HL-60 (cell line): ENCODE results near the gene F5.

Source experiments
- DNase-seq, 2 experiments: peaks; one replicate each; pipeline ENCODE4 v3.0.0-alpha.2; 2010 to 2020; ENCODE audit warnings: low read depth in 1 of 2, low spot score in 1 of 2
- H3K27ac ChIP-seq: fragments of 250-450 bp; sonication (Bioruptor Pico); replicated peaks from 2 replicates; pipeline ENCODE4 v1.5.1; 2020; ENCODE audit warnings: mild to moderate bottlenecking, moderate library complexity
- H3K27me3 ChIP-seq: fragments of 250-450 bp; sonication (Bioruptor Pico); 2 replicates; pipeline ENCODE4 v1.5.1; 2021; ENCODE audit warnings: mild to moderate bottlenecking, moderate library complexity; ENCODE audit not compliant: insufficient read depth, poor library complexity, severe bottlenecking
- H3K4me3 ChIP-seq: replicated peaks from 2 replicates; pipeline ENCODE4 v1.5.1; 2011; ENCODE audit warnings: mild to moderate bottlenecking, control low read depth, low read length; ENCODE audit not compliant: insufficient read depth
- CTCF ChIP-seq: IDR thresholded peaks from one replicate; pipeline ENCODE4 v1.5.1; 2011; ENCODE audit warnings: low read length, control low read depth, inconsistent platforms; ENCODE audit not compliant: insufficient read depth
- GABPA ChIP-seq: IDR thresholded peaks from 2 replicates; pipeline ENCODE4 v1.6.1; 2012; ENCODE audit warnings: low read depth
- POLR2AphosphoS5 ChIP-seq: IDR thresholded peaks from 2 replicates; pipeline ENCODE4 v1.6.1; 2012; ENCODE audit warnings: low read depth
- REST ChIP-seq: IDR thresholded peaks from 2 replicates; pipeline ENCODE4 v1.6.1; 2012; ENCODE audit warnings: low read depth; ENCODE audit not compliant: insufficient replicate concordance
- SPI1 ChIP-seq: IDR thresholded peaks from 2 replicates; pipeline ENCODE4 v1.6.1; 2012; ENCODE audit warnings: low read depth, mild to moderate bottlenecking, borderline replicate concordance
- long read RNA-seq: library from polyadenylated mRNA; unstranded; transcript quantifications from one replicate; pipeline ENCODE4 v2.0.0, GENCODE V29; 2020

F5 gene
- long read RNA-seq, partial matches to known transcripts = 0 of 1 reads
- long read RNA-seq, other reads (novel, unspliced or antisense) = 1 of 1 reads

GRCh38 chr1:169586395-169587255, at the start of gene F5:
Gene F5 (minus strand): TSS chr1:169586481. CDS start chr1:169586386, 95 bp downstream.
- peak; percentile 65 for TF ChIP-seq CTCF
- no peak for TF ChIP-seq SPI1
- H3K27ac ChIP-seq = no peak within 1 kb of the TSS
- DNase-seq = peak; percentile 20 to 82
- peak within 1 kb of the TSS; percentile 37 for H3K4me3 ChIP-seq
- H3K27me3 ChIP-seq = peaks cover 2% of the 10 kb centered on the region

GRCh38 chr1:169634877-169635276, 48.6 kb upstream of the F5 start:
- TF ChIP-seq GABPA (no peak), POLR2AphosphoS5 (no peak), REST (no peak), CTCF (no peak), SPI1 (no peak)
- no peak overlapping the region for H3K27ac ChIP-seq
- H3K4me3 ChIP-seq = no peak overlapping the region
- no peak for DNase-seq
- no peaks in the 10 kb centered on the region for H3K27me3 ChIP-seq

GRCh38 chr1:169634145-169634544, 47.9 kb upstream of the F5 start:
- DNase-seq = no peak
- no peak overlapping the region for H3K27ac ChIP-seq
- TF ChIP-seq REST (no peak), POLR2AphosphoS5 (no peak), GABPA (no peak)
- H3K27me3 ChIP-seq = no peaks in the 10 kb centered on the region
- no peak overlapping the region for H3K4me3 ChIP-seq

GRCh38 chr1:169631249-169631648, 45.0 kb upstream of the F5 start:
- H3K27me3 ChIP-seq = no peaks in the 10 kb centered on the region
- H3K4me3 ChIP-seq = no peak overlapping the region
- no peak for TF ChIP-seq REST
- TF ChIP-seq POLR2AphosphoS5 = no peak
- TF ChIP-seq GABPA = no peak
- TF ChIP-seq CTCF = no peak
- TF ChIP-seq SPI1 = no peak
- DNase-seq = no peak
- H3K27ac ChIP-seq = no peak overlapping the region
